HG03378 (cell line): ENCODE measurements around the gene VCPKMT.
A peak's percentile ranks its signal among the peaks of the same experiment; 100 is the strongest.

Source experiments
- ATAC-seq: cut with Tn5 transposase; IDR thresholded peaks from one replicate; pipeline ENCODE4 v1.9.1; 2021; ENCODE audit warnings: mild to moderate bottlenecking, moderate library complexity; ENCODE audit not compliant: unreplicated experiment

Gene VCPKMT

DNA sequence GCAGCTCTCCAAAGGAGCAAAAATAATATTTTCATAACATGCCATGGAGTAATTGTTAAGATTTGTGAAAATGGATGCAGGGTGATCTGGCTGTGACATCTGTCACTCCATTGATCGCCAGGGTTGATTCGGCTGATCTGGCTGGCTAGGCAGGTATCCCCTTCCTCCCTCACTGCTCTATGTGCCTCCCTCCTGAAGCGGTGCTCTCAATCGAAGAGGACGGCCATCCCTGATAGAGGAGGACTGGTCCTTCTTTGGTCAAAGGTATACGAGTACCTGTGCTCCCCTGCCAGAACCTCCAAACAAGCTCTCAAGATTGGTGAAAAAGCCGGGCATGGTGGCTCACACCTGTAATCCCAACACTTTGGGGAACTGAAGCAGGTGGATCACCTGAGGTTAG, 47.9 kb downstream of the VCPKMT start:
- no peak for ATAC-seq

DNA sequence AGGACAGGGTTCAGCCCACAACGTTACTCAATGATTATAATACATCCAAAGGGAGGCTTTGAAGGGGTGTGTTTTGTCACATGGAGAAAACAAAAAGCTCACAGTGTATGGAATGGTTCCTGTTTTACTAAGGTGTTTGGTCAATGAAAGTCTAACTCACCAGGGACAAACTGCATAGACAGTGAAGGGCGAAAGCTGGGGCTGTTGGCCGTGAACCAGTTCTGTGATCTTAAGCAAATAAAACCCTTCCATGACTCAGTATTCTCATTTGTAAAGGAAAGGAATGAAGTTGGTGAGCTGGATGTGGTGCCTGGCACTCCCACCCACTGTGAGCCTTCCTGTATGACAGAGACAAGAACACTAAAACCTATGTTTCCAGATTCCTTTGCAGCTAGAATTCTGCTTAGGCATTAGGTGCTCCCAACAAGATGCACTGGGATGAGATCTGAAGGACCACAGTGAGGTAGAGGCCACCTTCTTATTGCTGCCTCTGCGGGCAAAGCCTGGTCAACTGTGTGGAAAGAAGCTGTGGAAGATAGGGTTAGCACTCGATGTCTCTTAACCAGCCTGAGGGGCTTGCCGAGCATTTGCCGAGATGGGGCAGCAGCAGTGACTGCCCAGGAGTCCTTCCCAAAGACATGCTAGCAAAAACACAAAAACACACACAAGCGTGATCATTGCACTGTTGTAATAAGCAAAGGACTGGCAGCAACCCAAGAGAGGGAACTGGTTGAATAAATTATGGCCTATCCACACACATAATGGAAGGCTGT, 48.5 kb downstream of the VCPKMT start:
- ATAC-seq, result no peak

DNA sequence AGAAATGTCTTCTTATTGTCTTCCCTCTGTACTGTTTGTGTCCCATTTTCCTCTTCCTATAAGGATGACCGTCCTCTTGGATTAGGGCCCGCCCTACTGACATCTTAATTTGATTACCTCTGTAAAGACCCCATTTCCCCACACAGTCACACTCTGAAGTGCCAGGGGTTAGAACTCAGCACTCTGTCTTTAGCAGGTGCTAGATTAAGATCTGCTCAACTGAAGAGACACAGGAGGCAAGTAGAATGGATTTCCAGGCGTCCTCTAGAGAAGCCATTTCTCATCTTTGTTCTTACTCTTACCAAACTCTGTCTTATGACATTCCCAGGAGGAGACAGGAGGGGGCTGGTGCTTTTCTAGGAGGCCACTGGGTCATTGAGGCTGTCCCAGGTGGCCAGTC, 50.8 kb downstream of the VCPKMT start:
- ATAC-seq, result no peak

GRCh38 chr14:50064993-50065392, 51.4 kb downstream of the VCPKMT start:
- ATAC-seq, result peak; percentile 66

GRCh38 chr14:50063876-50064420, 52.4 kb downstream of the VCPKMT start:
- no peak for ATAC-seq

DNA sequence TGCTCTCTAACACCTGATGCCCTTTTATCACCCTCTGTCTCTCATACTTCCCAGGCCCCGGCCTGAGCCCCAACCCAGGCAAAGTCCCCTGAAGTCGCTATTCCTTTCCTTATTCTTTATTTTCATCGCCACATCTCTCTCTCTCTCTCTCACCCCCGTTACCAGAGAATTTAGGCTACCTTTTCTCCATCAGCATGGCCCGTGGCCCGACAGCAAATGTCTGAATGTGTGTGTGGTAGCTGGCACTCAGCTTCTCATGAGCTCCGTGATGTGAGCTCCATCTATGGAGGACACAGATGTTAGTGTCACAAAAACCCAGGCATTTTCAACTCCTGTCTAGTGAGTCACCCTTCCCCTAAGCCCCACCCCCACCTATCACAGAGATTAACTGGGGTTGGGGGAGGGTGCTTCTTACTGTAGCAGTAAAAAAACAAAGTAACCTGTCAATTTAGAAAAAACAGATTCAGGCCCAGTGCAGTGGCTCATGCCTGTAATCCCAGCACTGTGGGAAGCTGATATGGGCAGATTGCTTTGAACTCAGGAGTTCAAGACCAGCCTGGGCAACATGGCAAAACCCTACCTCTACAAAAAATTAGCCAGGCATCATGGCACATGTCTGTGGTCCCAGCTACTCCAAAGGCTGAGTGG, 53.8 kb downstream of the VCPKMT start:
- peak; percentile 29 for ATAC-seq

DNA sequence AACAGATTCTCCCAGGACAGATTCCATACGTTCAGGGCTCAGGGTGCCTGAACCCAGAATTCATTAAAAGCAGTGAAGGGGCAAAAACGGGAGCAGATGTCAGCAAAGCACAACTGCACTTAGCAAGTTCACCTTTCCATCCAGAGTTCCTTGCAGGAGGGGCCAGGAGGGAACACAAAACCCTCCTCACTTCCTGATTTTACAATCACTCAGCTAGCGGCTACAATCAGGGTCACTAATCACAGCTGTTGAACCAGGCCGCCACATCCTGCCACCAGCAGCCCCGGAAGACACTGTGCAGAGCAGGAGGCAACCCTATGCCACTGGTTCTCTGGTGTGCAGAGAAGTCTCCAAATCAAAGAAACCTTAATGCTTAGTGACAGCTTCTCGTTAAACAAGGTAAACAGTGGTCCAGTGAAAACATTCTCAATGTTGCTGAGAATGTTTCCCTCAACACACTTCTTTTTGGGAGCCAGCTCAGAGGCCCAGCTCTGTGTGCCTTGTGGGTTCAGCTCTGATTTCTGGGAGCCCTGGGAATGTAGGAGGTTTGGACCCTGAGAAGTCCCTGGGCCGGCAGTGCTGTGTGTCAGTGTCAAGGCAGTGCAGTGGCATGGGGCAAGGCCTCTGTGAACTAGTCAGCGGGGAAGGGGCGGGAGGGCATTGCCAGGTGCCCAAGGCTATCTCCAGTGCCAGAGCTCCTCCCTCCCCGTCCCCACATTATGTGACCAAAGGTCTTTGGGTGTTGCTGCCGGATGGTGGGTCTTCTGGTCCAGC, 54.5 kb downstream of the VCPKMT start:
- ATAC-seq, result peak; percentile 35

DNA sequence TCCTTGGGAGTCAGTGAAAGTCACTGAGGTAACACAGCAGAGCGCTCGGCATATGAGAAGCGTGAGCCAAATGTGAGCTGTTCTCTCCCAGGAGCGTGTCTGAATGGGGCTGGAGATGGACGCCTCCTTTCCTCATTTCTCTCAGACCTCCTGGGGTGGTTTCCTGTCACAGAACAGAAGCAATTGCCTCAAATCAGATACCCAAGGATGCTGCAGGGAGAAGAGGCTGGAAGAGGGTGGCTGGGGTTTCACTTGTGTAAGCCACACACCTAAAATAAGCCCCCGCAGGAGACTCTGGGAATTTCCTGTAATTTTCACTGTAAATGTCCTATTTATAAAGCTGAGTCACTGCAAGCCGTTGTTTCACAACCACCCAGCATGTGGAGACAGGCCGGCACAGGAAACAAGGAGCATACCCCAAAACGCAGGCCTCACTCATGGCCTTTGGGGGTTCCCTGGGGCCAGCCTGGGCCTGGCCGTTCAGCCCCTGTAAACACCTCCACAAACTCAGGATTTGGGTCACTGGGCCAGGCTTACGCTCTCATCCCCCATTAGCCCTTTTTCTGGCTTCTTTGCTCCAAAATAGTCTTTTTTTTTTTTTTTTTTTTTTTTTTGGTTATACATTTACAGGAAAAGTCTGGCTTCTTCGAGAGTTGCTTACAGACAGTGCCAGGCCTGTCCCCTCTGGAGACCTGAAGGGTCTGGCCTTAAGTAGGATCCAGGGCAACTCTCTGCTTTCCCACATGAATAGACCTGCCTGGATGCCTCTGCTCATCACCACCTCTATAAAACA, 55.3 kb downstream of the VCPKMT start:
- ATAC-seq, result no peak

DNA sequence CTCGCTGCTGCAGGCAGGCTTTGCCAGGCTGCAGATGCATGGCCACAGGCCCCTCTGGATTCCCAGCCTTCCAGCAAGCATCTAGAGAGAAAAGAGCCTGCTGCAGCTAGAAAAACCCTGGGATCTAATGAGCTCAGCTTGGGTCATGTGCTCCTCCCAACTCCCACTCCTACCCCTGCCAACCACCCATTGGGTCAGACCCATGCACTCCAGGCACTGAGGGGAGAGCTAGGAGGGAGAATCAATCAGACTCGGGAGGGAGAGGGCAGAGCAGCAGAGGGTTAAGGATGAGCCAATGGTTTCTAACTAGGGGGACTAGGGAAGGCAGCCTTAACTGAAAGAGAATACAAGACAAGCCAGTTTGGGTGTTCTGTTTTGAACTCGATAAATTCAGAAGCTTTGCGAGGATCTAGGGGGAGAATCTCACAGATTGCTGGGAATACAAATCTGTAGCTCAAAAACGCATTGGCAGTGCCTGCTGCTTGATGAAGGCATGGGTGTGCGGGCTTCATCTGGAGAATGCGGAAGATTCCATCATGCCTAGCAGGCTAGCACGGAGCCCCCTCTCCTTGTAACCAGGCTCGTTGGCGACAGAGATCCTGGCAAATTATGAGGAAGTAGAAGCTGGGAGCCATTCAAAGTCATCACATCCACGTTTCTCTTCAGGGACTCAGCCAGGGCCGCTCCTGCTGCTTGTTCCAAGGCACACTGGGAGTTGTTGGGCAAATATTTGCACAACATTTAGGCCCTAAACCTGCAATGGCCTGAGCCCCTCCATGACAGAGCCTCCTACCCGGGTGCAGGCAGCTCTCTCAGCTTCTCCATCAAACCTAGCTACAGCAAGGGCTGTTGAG, 56.4 kb downstream of the VCPKMT start:
- ATAC-seq, result no peak
